GM12878 (cell line): ENCODE measurements around the gene NDNF. TPM values are rescaled to one million over a fixed set of nuclear protein-coding genes. Genes with fewer than 3 reads are reported as not detected.

Experiments used
- ATAC-seq: fragments of 200-7000 bp; cut with Tn5 transposase; 3 replicates; pipeline ENCODE4 v1.9.1; 2020; ENCODE audit warnings: mild to moderate bottlenecking, moderate library complexity
- BruUV-seq: library from RNA; stranded (reverse); fragments of 400-500 nt; replicated peaks from 2 replicates; lab custom pipeline; 2021; lab: Mats Ljungman, UMichigan
- CTCF ChIA-PET: fragments of 300-600 bp; sonication (Branson Sonifier 250); formaldehyde crosslinking; extraction: SDS; loops from one replicate; lab custom pipeline; 2021; ENCODE audit warnings: inconsistent platforms; lab: Yijun Ruan, JAX
- POLR2A ChIA-PET: fragments of 350-600 bp; formaldehyde crosslinking; extraction: SDS; loops from one replicate; lab custom pipeline; 2021; ENCODE audit warnings: inconsistent platforms; lab: Charles Lee
- RAD21 ChIA-PET: fragments of 300-600 bp; sonication (Branson Sonifier 250); formaldehyde crosslinking; loops from one replicate; lab custom pipeline; 2023; ENCODE audit warnings: antibody characterized with exemption; ENCODE audit not compliant: unreplicated experiment; lab: Charles Lee
- SMC1A ChIA-PET: fragments of 300-600 bp; sonication (Branson Sonifier 250); formaldehyde crosslinking; loops from one replicate; lab custom pipeline; 2023; ENCODE audit not compliant: unreplicated experiment, uncharacterized antibody; lab: Charles Lee
- DNase-seq: peaks from one replicate; pipeline ENCODE4 v3.0.0-alpha.2; 2011; ENCODE audit warnings: low read depth, low spot score
- FAIRE-seq: peaks from 3 replicates; lab custom pipeline; 2011; peaks lifted over from hg19 to GRCh38; lab: Jason Lieb, UNC
- H2AFZ ChIP-seq: 2 replicates; pipeline ENCODE4 v1.6.0; 2011; ENCODE audit warnings: low read depth, low read length, control low read depth; ENCODE audit not compliant: control insufficient read depth
- H3K27ac ChIP-seq: 2 replicates; pipeline ENCODE4 v1.5.1; 2011; ENCODE audit warnings: control low read depth; ENCODE audit not compliant: control insufficient read depth, insufficient read depth
- H3K27me3 ChIP-seq, 2 experiments: replicated peaks in 1 of 2; 2 replicates each; pipeline versions ENCODE4 v1.6.0 to v1.6.1; 2011; ENCODE audit warnings: low read length in 1 of 2; ENCODE audit not compliant: control insufficient read depth in 2 of 2, insufficient read depth in 2 of 2
- H3K36me3 ChIP-seq, 2 experiments: 2 replicates each; pipeline ENCODE4 v1.5.1; 2011; ENCODE audit warnings: low read length in 1 of 2; ENCODE audit not compliant: control insufficient read depth in 2 of 2, insufficient read depth in 2 of 2
- H3K4me1 ChIP-seq: 2 replicates; pipeline ENCODE4 v1.6.1; 2011; ENCODE audit warnings: mild to moderate bottlenecking, low read length, moderate library complexity, mixed read lengths; ENCODE audit not compliant: control insufficient read depth, insufficient read depth
- H3K4me2 ChIP-seq: 2 replicates; pipeline ENCODE4 v1.6.0; 2011; ENCODE audit warnings: control low read depth; ENCODE audit not compliant: control insufficient read depth, insufficient read depth
- H3K4me3 ChIP-seq: fragments of 200-600 bp; sonication (generic); 2 replicates; pipeline ENCODE4 v1.5.1; 2016
- H3K79me2 ChIP-seq: 2 replicates; pipeline ENCODE4 v1.6.0; 2011; ENCODE audit warnings: low read length; ENCODE audit not compliant: control insufficient read depth, insufficient read depth
- H3K9ac ChIP-seq: 2 replicates; pipeline ENCODE4 v1.8.0; 2011; ENCODE audit warnings: low read length, control low read depth, mixed read lengths; ENCODE audit not compliant: control insufficient read depth, insufficient read depth
- H3K9me3 ChIP-seq: replicated peaks from 3 replicates; pipeline ENCODE4 v1.5.1; 2011; ENCODE audit warnings: mild to moderate bottlenecking, low read length; ENCODE audit not compliant: control insufficient read depth, insufficient read depth
- H4K20me1 ChIP-seq: 2 replicates; pipeline ENCODE4 v1.6.0; 2011; ENCODE audit not compliant: control insufficient read depth, insufficient read depth
- ATF2 ChIP-seq: IDR thresholded peaks from 2 replicates; pipeline ENCODE4 v1.6.1; 2012; ENCODE audit warnings: low read length, inconsistent platforms
- EP300 ChIP-seq, 2 experiments: fragments of 150-350 bp in 1 of 2; IDR thresholded peaks; 2 replicates each; pipeline ENCODE4 v1.6.1; 2011 to 2012; ENCODE audit warnings: low read depth in 2 of 2, low read length in 2 of 2, borderline replicate concordance in 1 of 2, improper control_type of control experiment in 1 of 2, inconsistent platforms in 1 of 2; ENCODE audit not compliant: control insufficient read depth in 1 of 2
- FOXM1 ChIP-seq: IDR thresholded peaks from 2 replicates; pipeline ENCODE4 v1.6.1; 2012; ENCODE audit warnings: low read depth, mild to moderate bottlenecking, inconsistent platforms, low read length, moderate library complexity
- NR2C1 ChIP-seq: fragments of 450-650 bp; IDR thresholded peaks from 2 replicates; pipeline ENCODE4 v1.6.1; 2017; ENCODE audit warnings: antibody characterized with exemption, mild to moderate bottlenecking, moderate library complexity
- RBBP5 ChIP-seq: fragments of 200-600 bp; sonication (generic); conservative IDR thresholded peaks from 2 replicates; pipeline ENCODE4 v1.6.1; 2016
- RCOR1 ChIP-seq: conservative IDR thresholded peaks from 2 replicates; pipeline ENCODE4 v1.6.1; 2012; ENCODE audit warnings: low read depth, low read length, improper control_type of control experiment
- SPI1 ChIP-seq: IDR thresholded peaks from 2 replicates; pipeline ENCODE4 v1.6.1; 2011; ENCODE audit warnings: low read depth, mild to moderate bottlenecking, low read length, moderate library complexity, borderline replicate concordance; ENCODE audit not compliant: insufficient read depth
- USF1 ChIP-seq: IDR thresholded peaks from 2 replicates; pipeline ENCODE4 v1.6.1; 2011; ENCODE audit warnings: borderline replicate concordance, low read depth, mild to moderate bottlenecking, moderate library complexity, mixed read lengths, low read length; ENCODE audit not compliant: insufficient read depth; ENCODE audit errors: extremely low read length
- YBX1 ChIP-seq: fragments of 450-650 bp; IDR thresholded peaks from 2 replicates; pipeline ENCODE4 v1.6.1; 2016; ENCODE audit warnings: antibody characterized with exemption
- WGBS: methylation state at CpG from one replicate; pipeline ENCODE4 v1.1.6; 2016; ENCODE audit warnings: low lambda C conversion rate; ENCODE audit not compliant: insufficient replicate concordance, insufficient coverage; ENCODE audit errors: missing lambda C conversion rate; 5-methylcytosine and 5-hydroxymethylcytosine counted together
- in situ Hi-C: fragments of 300-500 bp; cut with MboI; formaldehyde crosslinking; loops from 9 replicates; pipeline ENCODE4 v1.14.3; 2018; ENCODE audit warnings: mixed read lengths
- intact Hi-C: fragments of 100-400 bp; cut with micrococcal nuclease; formaldehyde crosslinking; loops from one replicate; pipeline ENCODE4 v1.14.2; 2022; ENCODE audit not compliant: unreplicated experiment
- polyA plus RNA-seq, 11 experiments: library from polyadenylated mRNA; depleted of rRNA in 4 of 11; unstranded in 6 of 11; stranded (reverse) in 5 of 11; fragments of >200 nt; fragmentation: Nextera tagmentation in 4 of 11; fragmentation: Illumina TruSeq in 1 of 11; extraction: Ambion mirVana in 4 of 11; extraction: Trizol in 1 of 11; gene quantifications; 1 replicate in 1 of 11; 2 replicates in 10 of 11; pipeline versions ENCODE4 v1.2.1 to v1.2.3, GENCODE V29; 2011 to 2016; ENCODE audit warnings: inconsistent platforms in 2 of 11, missing spikeins in 2 of 11, low read depth in 1 of 11
- total RNA-seq, 4 experiments: library from RNA; depleted of rRNA in 3 of 4; stranded (reverse); fragments of >200 nt in 3 of 4; fragmentation: Illumina TruSeq in 1 of 4; extraction: Trizol in 1 of 4; gene quantifications; 2 replicates each; pipeline versions ENCODE4 v1.2.1 to v1.2.3, GENCODE V29; 2013 to 2021

Gene NDNF
- total and polyA plus RNA-seq, 10 of the 15 experiments (the other 5 are each of a cell fraction or from before 2014, with no cell fraction given), result 0.26 TPM; not detected in 9

- TF ChIP-seq ATF2 (no peak), FOXM1 (no peak), NR2C1 (no peak), RBBP5 (no peak), RCOR1 (no peak), SPI1 (no peak), YBX1 (no peak)
Observed at GRCh38 chr4:120994521-120994920, 77.8 kb downstream of the NDNF start (continued).

GRCh38 chr4:120991885-120992284 lies 80.5 kb downstream of the NDNF start:
- FAIRE-seq (no peak), DNase-seq (no peak), ATAC-seq (no peak)
- no peak overlapping the region for H3K4me3 ChIP-seq
- CTCF ChIA-PET, result no interaction called here
- H3K4me1 ChIP-seq, result no peaks in the 10 kb centered on the region
- H3K9me3 ChIP-seq, result no peaks in the 10 kb centered on the region
- no peaks in the 10 kb centered on the region for H4K20me1 ChIP-seq
- WGBS, result 19% methylated on average over 2 of the region's 2 CpGs
- no peak overlapping the region for H3K9ac ChIP-seq
- POLR2A ChIA-PET, result no interaction called here
- no TSS peak for BruUV-seq
- in situ Hi-C loops, result no loop called here
- no peak overlapping the region for H3K4me2 ChIP-seq
- no peaks in the 10 kb centered on the region for H3K27me3 ChIP-seq
- RAD21 ChIA-PET, result interaction anchor here (1.1 kb wide), 1 partner anchor 201 kb away, joined by 3 read pairs; no protein-coding TSS in a partner anchor
- H3K36me3 ChIP-seq, result no peaks in the 10 kb centered on the region
- SMC1A ChIA-PET, result no interaction called here
- no peak for TF ChIP-seq USF1
- TF ChIP-seq EP300 (IDR thresholded peaks at IDR 0.05; ENCODE audit: borderline replicate concordance in 1 of 2, control insufficient read depth in 1 of 2, low read depth in 2 of 2, low read length in 2 of 2), result no peak
- no peaks in the 10 kb centered on the region for H3K79me2 ChIP-seq
- intact Hi-C loops, result no loop called here
- H3K27ac ChIP-seq, result no peak overlapping the region
- no peak overlapping the region for H2AFZ ChIP-seq
